ENCODE data around the gene NRBP1. TPM values are rescaled to one million over a fixed set of nuclear protein-coding genes. Genes with fewer than 3 reads are reported as not detected.

The NRBP1 gene
- total and polyA plus RNA-seq, 2 of the 4 experiments (the other 2 are of a cell fraction): 120 to 155 TPM

DNA sequence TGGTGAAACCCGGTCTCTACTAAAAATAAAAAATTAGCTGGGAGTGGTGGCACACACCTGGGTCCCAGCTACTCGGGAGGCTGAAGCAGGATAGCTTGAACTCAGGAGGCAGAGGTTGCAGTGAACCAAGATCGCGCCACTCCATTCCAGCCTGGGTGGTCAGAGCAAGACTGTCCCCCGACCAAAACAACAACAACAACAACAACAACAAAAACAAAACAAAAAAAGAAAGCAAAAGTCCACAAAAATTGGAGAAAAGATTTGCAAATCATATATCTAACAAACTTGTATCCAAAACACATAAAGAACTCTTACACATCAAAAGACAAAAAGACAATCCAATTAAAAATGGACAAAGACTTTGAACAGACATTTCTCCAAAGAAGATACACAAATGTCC, 29.5 kb upstream of the NRBP1 start:
- Histone ChIP-seq H4K20me1 (ENCODE audit: insufficient read depth, low read length) (peaks cover 48% of the 10 kb centered on the region), H3K79me1 (ENCODE audit: low read depth in 1 of 2, low read length in 2 of 2) (peaks cover 15 to 44% of the 10 kb centered on the region in 2 experiments), H3K4me2 (ENCODE audit: low read depth, low read length) (no peak overlapping the region), H3K4ac (ENCODE audit: low read depth, low read length) (no peak overlapping the region), H4K91ac (ENCODE audit: insufficient read depth, low read depth, low read length) (no peak overlapping the region), H3K56ac (ENCODE audit: extremely low read depth, insufficient read depth, low read length) (no peak overlapping the region), H3K27me3 (ENCODE audit: control insufficient read depth, insufficient read depth, low read length) (no peaks in the 10 kb centered on the region), H3K36me3 (ENCODE audit: control insufficient read depth, insufficient read depth, low read length) (peaks cover 2% of the 10 kb centered on the region; the same call in 1 of the 2 replicates), H3K27ac (ENCODE audit: insufficient read depth, low read length) (no peak overlapping the region), H3K9ac (ENCODE audit: low read depth, low read length) (no peak overlapping the region), H3K4me1 (ENCODE audit: control insufficient read depth, insufficient read depth, low read length) (no peaks in the 10 kb centered on the region), H2BK15ac (ENCODE audit: low read depth, low read length) (no peak overlapping the region), H2BK120ac (ENCODE audit: low read depth, low read length) (no peak overlapping the region), H3K14ac (replicated peaks; ENCODE audit: low read depth, low read length) (no peak overlapping the region), H3K9me3 (ENCODE audit: control insufficient read depth, insufficient read depth, low read length) (no peaks in the 10 kb centered on the region), H3K4me3 (ENCODE audit: insufficient read depth, low read depth, low read length) (no peak overlapping the region), H2AFZ (replicated peaks; ENCODE audit: low read length, poor library complexity) (no peak overlapping the region), H2BK5ac (ENCODE audit: low read depth, low read length, poor library complexity, severe bottlenecking) (no peak overlapping the region), H4K8ac (ENCODE audit: low read depth in 2 of 2, low read length in 2 of 2) (no peak overlapping the region), H4K5ac (ENCODE audit: low read depth, low read length) (no peak overlapping the region), H2BK20ac (ENCODE audit: low read depth, low read length) (no peak overlapping the region), H3K18ac (ENCODE audit: low read depth, low read length) (no peak overlapping the region), H3K9me1 (ENCODE audit: insufficient read depth, low read length) (no peaks in the 10 kb centered on the region), H2AK9ac (replicated peaks; ENCODE audit: low read depth, low read length, poor library complexity) (no peak overlapping the region), H3K23ac (ENCODE audit: low read depth, low read length) (no peak overlapping the region), H2AK5ac (ENCODE audit: low read depth, low read length) (no peak overlapping the region)
- DNase-seq (no peak), ATAC-seq (ENCODE audit: low read depth) (no peak)
- dilution Hi-C loops (cut with HindIII; ENCODE audit: low sequenced_read_pairs, unreplicated experiment) (no loop called here), intact Hi-C loops (cut with micrococcal nuclease) (no loop called here), in situ Hi-C loops (cut with MboI; ENCODE audit: low sequenced_read_pairs) (no loop called here)
- CTCF ChIA-PET: no interaction called here
- WGBS, 2 experiments (ENCODE audit: extremely low coverage in 2 of 2, insufficient read length in 1 of 2): 100% methylated on average over 1 of the region's 5 CpGs; no CpG with 5 or more reads in 1 of the 2 experiments
- TF ChIP-seq POLR2A (IDR thresholded peaks at IDR 0.05; ENCODE audit: low read depth, low read length) (no peak), RFX5 (IDR thresholded peaks at IDR 0.05; ENCODE audit: low read depth, low read length) (no peak), RAD21 (IDR thresholded peaks at IDR 0.05; ENCODE audit: low read length) (no peak), SMC3 (IDR thresholded peaks at IDR 0.05; ENCODE audit: low read depth, low read length) (no peak), CEBPB (IDR thresholded peaks at IDR 0.05; ENCODE audit: low read depth, low read length) (no peak), RCOR1 (IDR thresholded peaks at IDR 0.05; ENCODE audit: insufficient replicate concordance, low read length) (no peak), MAZ (IDR thresholded peaks at IDR 0.05; ENCODE audit: borderline replicate concordance, low read depth, low read length) (no peak)
- TF ChIP-seq, protein P1, sequence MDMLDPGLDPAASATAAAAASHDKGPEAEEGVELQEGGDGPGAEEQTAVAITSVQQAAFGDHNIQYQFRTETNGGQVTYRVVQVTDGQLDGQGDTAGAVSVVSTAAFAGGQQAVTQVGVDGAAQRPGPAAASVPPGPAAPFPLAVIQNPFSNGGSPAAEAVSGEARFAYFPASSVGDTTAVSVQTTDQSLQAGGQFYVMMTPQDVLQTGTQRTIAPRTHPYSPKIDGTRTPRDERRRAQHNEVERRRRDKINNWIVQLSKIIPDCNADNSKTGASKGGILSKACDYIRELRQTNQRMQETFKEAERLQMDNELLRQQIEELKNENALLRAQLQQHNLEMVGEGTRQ (IDR thresholded peaks at IDR 0.05; ENCODE audit: low read depth, low read length): no peak
- POLR2A ChIA-PET (ENCODE audit: unreplicated experiment): interaction anchor here (0.6 kb wide), 1 partner anchor 494 kb away, joined by 4 read pairs; no protein-coding TSS in a partner anchor
- BruUV-seq (replicated peaks): no TSS peak

Measured in IMR-90 (cell line).